Naive thymus-derived CD8-positive, alpha-beta T cell (primary cell): ENCODE measurements around the gene FBXO15. TPM values are rescaled to one million over a fixed set of nuclear protein-coding genes. Genes with fewer than 3 reads are reported as not detected.

Experiments
- polyA plus RNA-seq, 3 donors: library from polyadenylated mRNA; unstranded; fragments of 300-500 nt; fragmentation: Illumina TruSeq; gene quantifications; one replicate each; pipeline ENCODE4 v1.2.3, GENCODE V29; 2021
- total RNA-seq, 8 experiments: library from RNA in 2 of 8; stranded (reverse) in 2 of 8; gene quantifications; one replicate each; pipeline ENCODE4 v1.2.3 and lab custom pipeline; 2021 to 2026

FBXO15 gene
- total and polyA plus RNA-seq, 5 experiments from 2014 or later: 1.3 to 4.5 (median 3.1) TPM

Other genes starting within 250 kb of the FBXO15 start
- 10 to 100 TPM; 25.8 to 30.6 TPM for gene TIMM21, start 689 bp upstream of the FBXO15 start, total RNA-seq
- 10 to 100 TPM; 14.6 to 17.4 (median 15.9) TPM for gene TIMM21, start 689 bp upstream of the FBXO15 start, polyA plus RNA-seq
- 10 to 100 TPM; 42.3 to 43.1 TPM for gene CYB5A, start 144.1 kb upstream of the FBXO15 start, total RNA-seq
- gene CYB5A, start 144.1 kb upstream of the FBXO15 start, polyA plus RNA-seq: 100 to 1,000 TPM in 1 of 3 donors, 10 to 100 TPM in 2; 80.3 to 101 (median 96.8) TPM
- gene C18orf63, start 168.0 kb upstream of the FBXO15 start, total RNA-seq: not detected
- not detected for gene C18orf63, start 168.0 kb upstream of the FBXO15 start, polyA plus RNA-seq